SKM-1 (cell line): ENCODE measurements around the gene BIRC2.
"Not testable (repeated sequence)": the region's sequence is repeated elsewhere in the genome, so short reads cannot be mapped to it uniquely, and the experiment has no call there.

Experiments
- DNase-seq: peaks from one replicate; lab custom pipeline; 2025; ENCODE audit not compliant: unreplicated experiment; lab: John Stamatoyannopoulos, UW

The BIRC2 gene

DNA sequence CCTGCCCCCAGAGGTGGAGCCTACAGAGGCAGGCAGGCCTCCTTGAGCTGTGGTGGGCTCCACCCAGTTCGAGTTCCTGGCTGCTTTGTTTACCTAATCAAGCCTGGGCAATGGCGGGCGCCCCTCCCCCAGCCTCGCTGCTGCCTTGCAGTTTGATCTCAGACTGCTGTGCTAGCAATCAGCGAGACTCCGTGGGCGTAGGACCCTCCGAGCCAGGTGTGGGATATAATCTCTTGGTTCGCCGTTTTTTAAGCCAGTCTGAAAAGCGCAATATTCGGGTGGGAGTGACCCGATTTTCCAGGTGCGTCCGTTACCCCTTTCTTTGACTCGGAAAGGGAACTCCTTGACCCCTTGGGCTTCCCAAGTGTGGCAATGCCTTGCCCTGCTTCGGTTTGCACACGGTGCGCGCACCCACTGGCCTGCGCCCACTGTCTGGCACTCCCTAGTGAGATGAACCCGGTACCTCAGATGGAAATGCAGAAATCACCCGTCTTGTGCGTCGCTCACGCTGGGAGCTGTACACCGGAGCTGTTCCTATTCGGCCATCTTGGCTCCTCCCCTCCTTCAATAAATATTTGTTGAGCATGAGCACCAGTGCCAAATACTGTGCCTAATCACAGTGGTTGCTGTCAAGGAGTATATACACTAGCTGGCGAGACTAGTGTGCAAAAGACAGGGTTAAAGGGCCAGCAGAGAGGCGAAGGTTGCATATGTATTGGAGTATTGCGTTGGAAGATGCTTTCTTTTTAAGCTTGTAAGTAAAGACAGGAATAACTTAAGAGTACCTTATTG lies 27.8 kb downstream of the BIRC2 start:
- not testable (repeated sequence) for DNase-seq

GRCh38 chr11:102375720-102376399 lies 28.8 kb downstream of the BIRC2 start:
- DNase-seq = no peak

- no peak for DNase-seq
Observed at GRCh38 chr11:102377891-102378290, 30.9 kb downstream of the BIRC2 start.

- no peak for DNase-seq
Observed at GRCh38 chr11:102378818-102379217, 31.8 kb downstream of the BIRC2 start.

DNA sequence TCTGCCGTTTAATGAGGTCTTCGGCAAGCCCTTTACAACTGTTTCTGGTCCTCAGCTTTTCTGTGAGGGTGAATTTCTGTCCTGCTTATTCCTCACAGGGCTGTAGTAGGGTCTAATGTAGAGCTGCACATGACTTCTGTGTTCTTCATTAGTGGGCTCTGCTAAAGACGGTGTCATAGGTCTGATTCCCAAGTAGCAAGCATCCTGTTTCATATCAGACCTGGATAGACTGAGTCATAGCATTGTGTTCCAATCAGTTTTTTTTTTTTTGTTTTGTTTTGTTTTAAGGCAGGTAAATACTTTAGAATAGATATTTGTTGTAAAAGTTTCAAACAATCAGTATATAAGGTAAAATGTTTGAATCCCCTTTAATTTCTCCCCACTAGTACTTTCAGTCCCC lies 35.4 kb downstream of the BIRC2 start:
- no peak for DNase-seq

DNA sequence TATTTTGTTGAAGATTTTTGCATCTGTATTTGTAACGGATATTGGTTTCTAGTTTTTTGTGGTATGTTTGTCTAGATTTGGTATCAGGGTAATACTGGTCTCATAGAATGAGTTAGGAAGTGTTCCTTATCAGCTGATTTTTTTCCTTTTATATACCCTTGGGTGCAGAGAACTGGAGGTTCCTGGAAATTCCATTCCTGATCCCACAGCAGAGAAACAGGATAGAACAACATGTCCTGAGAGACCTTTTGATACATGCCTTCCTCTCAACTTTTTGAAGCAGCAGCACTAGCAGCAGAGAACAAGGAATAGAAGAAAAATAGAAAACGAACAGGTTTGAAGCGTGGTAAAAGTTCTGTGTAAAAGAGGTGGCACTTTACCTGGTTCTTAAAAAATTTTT lies 36.8 kb downstream of the BIRC2 start:
- DNase-seq = no peak

- DNase-seq = no peak
Observed at GRCh38 chr11:102384419-102385079, 37.5 kb downstream of the BIRC2 start.

DNA sequence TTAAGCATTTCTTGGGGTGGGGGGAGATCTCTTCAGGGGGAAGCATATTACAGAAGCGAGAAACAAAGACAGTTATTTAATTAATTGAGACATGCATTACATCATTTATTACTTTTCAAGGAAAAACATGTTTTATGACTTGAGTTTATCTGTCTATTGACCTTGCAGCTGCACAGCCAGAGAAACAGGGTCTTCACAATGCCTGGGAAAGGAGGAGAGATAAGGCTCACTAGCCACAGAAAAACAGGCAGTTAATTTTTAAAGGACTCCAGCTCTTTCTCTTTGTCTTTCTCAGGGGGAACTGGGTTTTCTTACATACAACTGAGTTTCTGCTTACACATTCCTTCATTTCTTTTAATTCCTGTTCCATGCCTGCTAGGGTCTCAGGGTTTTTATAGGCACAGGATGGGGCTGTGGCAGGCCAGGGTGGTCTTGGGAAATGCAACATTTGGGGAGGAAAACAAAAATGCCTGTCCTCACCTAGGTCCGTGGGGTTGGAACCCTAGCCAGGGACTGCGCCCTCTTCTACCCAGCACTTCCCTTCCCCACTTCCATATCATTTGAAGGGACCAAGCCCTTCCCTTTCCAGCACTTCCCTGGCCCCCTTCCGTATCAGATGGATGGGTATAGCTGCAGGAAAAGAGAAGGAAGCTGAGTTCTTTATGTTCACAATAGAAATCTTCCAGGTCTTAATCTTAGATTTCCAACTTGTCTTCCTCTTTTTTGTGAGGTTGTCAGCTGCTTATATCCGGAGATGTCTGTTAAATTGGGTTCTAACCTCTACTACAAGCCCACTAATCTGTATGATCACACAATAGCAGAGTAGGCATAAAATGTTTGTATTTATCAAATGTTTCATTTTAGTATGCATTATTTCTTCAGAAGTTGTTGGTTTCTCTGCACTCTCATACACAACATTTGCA lies 38.3 kb downstream of the BIRC2 start:
- no peak for DNase-seq

GRCh38 chr11:102386136-102386734 lies 39.2 kb downstream of the BIRC2 start:
- DNase-seq = no peak

DNA sequence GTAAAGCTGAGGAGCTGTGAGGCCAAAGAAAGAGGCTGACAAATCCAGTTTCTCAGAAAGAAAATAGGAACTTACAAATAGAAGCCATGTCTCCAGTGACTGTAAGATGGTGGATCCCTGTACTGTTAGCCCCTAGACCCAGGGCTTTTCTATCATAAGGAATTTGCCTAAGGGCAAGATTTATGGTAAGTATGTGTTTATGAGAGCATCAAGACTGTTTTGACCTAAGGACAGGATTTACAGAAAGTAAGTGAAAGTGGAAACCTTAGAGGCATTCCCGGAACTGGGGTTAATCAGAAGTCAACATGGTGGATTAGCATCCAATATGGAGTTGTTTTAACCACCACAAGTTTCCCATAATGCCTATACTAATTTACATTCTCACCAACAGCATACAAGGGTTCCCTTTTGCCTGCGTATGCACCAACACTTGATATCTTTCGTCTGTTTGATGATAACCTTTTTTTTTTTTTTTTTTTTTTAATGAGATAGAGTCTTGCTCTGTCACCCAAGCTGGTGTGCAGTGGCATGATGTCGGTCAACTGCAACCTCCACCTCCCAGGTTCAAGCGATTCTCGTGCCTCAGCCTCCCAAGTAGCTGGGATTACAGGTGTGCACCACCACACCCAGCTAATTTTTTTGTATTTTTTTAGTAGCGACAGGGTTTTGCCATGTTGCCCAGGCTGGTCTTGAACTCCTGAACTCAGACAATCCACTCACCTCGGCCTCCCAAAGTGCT lies 40.2 kb downstream of the BIRC2 start:
- no peak for DNase-seq

DNA sequence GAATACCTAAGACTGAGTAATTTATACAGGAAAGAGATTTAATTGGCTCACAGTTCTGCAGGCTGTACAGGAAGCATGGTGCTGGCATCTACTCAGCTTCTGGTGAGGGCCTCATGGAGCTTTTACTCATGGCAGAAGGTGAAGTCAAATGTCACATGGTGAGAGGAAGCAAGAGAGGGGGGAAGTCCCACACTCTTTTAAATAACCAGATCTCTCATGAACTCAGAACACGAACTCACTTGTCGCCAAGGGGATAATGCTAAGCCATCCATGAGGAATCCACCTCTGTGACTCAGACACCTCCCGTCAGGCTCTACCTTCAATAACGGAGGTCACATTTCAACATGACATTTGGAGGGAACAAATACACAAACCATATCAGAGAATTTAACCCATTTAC lies 42.2 kb downstream of the BIRC2 start:
- no peak for DNase-seq

- peak; percentile 65 for DNase-seq
Observed at GRCh38 chr11:102390667-102391465, 43.9 kb downstream of the BIRC2 start.

- DNase-seq = no peak
Observed at GRCh38 chr11:102391549-102392237, 44.7 kb downstream of the BIRC2 start.

DNA sequence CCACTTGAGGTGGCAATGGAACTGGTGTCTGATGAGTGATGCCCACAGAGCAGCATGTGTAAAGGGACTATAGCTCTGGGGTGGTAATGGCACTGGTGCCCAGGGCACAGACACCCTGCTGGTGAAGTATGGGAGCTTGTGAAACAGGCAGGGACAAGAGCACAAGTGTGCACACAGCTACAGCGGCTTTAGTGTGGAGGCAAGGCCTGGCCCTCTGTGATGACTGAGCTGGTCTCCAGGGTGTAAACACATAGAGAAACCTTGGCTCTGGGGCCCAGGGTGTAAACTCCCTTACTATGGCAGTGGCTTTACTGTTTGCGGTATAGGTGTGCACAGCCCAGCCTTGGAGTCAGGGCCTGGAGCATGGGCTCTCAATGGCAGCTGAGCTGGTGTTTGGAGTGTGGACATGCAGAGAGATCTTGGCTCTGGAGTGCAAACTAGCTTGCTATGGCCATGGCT lies 46.3 kb downstream of the BIRC2 start:
- no peak for DNase-seq

DNA sequence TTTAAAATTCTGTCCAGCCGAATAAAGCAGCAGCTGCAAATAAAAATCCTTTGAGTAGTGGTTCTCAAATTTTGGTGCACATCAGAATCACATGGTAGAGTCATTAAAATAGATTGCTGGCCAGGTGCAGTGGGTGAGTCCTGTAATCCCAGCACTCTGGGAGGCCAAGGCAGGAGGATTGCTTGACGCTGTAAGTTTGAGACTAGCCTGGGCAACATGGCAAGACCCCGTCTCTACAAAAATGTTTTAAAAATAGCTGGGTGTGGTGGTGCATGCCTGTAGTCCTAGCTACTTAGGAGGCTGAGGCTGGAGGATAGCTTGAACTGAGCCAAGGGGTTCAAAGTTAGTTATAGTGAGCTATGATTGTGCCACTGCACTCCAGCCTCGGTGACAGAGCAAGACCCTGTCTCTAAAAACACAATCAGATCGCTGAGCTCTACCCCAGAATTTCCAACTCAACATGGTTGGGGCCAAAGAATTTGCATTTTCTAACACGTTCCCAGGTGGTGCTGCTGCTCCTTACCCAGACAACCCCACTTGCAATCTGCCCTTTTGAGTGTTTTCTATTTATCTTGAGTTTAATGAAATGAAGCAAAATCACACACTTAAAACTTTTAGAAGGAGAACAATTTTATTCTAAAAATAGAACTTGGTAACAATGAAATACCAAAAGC lies 48.8 kb downstream of the BIRC2 start:
- no peak for DNase-seq

DNA sequence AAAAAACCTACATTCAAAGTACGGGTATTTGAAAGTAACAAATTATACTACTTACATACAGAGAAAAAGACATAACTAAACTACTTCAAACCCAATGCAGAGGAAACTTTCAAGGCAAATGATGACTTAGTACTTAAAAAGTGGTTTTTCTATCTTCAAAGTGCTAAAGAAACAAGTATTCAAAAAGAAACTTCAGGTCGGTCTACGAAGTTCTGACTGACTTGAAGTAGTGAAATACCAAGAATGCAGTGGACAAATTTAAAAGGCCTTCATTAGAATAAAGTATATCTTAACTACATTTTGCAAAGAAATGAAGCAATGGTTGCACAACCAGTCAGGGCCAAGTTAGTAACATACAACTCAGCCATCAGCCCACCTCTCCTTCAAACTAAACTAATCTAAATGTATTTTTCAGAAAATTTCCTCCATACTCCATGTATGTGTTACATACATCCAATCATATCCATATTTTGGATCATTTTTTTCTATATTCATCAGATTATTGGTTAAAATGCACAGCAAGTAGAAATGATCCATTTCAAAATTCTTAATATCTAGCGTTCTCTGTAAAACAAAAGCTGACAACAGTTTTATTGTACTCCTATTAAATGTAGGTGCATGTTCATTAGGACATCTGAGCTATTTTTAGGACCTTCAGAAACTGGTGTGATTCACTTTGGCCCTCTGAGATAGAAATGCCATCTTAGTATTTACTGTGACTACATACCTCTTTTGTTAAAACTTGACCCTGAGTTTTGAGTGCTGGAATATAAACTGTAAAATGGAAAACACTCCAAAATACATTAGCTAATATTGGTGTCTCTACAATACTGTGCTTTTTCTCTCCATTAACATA lies 49.9 kb downstream of the BIRC2 start:
- DNase-seq = no peak

- DNase-seq = no peak
Observed at GRCh38 chr11:102398297-102398696, 51.3 kb downstream of the BIRC2 start.
